ENCODE data around the gene PROB1.

DNA sequence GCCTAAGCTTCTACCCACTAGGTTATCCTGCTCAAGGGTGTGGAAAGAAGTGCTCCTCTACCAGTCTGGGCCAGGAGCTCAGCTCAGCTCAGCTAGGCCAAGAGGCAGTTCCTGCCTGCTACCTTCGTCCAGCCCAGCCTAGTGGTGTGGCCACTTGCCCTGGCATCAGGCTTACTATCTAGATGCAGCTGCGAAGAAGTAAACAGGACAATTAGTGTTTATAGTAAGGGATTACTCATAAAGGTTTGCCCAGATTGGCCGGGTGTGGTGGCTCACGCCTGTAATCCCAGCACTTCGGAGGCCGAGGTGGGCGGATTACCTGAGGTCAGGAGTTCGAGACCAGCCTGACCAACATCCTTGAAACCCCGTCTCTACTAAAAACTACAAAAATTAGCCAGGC lies 21.7 kb upstream of the PROB1 start:
- TF ChIP-seq POLR2A (IDR thresholded peaks at IDR 0.05; ENCODE audit: control extremely low read depth in 1 of 2, low read depth in 2 of 2, low read length in 2 of 2) (no peak), RAD21 (IDR thresholded peaks at IDR 0.05 in 1 of 2, conservative IDR thresholded peaks at IDR 0.05 in 1 of 2; ENCODE audit: low read depth in 2 of 2, low read length in 2 of 2) (no peak), CTCF (IDR thresholded peaks at IDR 0.05; ENCODE audit: control extremely low read depth in 1 of 3, insufficient read depth in 1 of 3, low read depth in 1 of 3, low read length in 3 of 3) (no peak), YY1 (IDR thresholded peaks at IDR 0.05; ENCODE audit: low read depth, low read length) (no peak), POLR2AphosphoS5 (IDR thresholded peaks at IDR 0.05; ENCODE audit: low read depth, low read length) (no peak), CREB1 (IDR thresholded peaks at IDR 0.05) (no peak), EZH2 (IDR thresholded peaks at IDR 0.05; ENCODE audit: low read depth, low read length, severe bottlenecking) (no peak), TEAD4 (IDR thresholded peaks at IDR 0.05; ENCODE audit: low read depth, low read length) (no peak), PHF8 (conservative IDR thresholded peaks at IDR 0.05; ENCODE audit: low read depth, low read length) (no peak), SUZ12 (IDR thresholded peaks at IDR 0.05; ENCODE audit: low read length) (no peak), BRCA1 (IDR thresholded peaks at IDR 0.05; ENCODE audit: low read depth, low read length) (no peak), JUND (IDR thresholded peaks at IDR 0.05; ENCODE audit: low read length) (no peak)
